ENCODE data around the gene FRY.

Gene FRY

GRCh38 chr13:32315238-32316027 is 283.9 kb downstream of the FRY start, which contains the start of the genes BRCA2 and ZAR1L:
BRCA2 (plus strand) TSS chr13:32315508; CDS start chr13:32316461, 953 bp downstream.
ZAR1L (minus strand) TSS chr13:32315363; CDS start chr13:32311925, 3,438 bp downstream.
- peak; percentile 6 for DNase-seq

DNA sequence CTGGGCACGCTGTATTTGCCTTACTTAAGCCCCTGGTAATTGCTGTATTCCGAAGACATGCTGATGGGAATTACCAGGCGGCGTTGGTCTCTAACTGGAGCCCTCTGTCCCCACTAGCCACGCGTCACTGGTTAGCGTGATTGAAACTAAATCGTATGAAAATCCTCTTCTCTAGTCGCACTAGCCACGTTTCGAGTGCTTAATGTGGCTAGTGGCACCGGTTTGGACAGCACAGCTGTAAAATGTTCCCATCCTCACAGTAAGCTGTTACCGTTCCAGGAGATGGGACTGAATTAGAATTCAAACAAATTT is 284.4 kb downstream of the FRY start:
- no peak for DNase-seq

DNA sequence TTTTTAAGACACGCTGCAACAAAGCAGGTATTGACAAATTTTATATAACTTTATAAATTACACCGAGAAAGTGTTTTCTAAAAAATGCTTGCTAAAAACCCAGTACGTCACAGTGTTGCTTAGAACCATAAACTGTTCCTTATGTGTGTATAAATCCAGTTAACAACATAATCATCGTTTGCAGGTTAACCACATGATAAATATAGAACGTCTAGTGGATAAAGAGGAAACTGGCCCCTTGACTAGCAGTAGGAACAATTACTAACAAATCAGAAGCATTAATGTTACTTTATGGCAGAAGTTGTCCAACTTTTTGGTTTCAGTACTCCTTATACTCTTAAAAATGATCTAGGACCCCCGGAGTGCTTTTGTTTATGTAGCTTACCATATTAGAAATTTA is 284.9 kb downstream of the FRY start:
- no peak for DNase-seq

DNA sequence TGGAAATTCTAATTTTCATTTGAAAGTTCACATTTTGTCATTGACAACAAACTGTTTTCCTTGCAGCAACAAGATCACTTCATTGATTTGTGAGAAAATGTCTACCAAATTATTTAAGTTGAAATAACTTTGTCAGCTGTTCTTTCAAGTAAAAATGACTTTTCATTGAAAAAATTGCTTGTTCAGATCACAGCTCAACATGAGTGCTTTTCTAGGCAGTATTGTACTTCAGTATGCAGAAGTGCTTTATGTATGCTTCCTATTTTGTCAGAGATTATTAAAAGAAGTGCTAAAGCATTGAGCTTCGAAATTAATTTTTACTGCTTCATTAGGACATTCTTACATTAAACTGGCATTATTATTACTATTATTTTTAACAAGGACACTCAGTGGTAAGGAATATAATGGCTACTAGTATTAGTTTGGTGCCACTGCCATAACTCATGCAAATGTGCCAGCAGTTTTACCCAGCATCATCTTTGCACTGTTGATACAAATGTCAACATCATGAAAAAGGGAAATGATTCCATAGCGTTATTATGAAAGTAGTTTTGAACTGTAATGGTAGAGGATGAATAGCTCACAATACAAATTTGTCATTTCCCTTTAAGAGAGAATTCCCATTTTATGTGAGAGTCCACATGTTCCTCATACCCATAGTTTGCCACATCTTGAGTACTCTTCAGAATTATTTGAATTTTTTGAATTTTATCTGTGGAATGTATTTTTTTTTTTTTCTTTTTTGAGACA is 286.3 kb downstream of the FRY start:
- no peak for DNase-seq

GRCh38 chr13:32320528-32320927 is 289.0 kb downstream of the FRY start:
- no peak for DNase-seq

DNA sequence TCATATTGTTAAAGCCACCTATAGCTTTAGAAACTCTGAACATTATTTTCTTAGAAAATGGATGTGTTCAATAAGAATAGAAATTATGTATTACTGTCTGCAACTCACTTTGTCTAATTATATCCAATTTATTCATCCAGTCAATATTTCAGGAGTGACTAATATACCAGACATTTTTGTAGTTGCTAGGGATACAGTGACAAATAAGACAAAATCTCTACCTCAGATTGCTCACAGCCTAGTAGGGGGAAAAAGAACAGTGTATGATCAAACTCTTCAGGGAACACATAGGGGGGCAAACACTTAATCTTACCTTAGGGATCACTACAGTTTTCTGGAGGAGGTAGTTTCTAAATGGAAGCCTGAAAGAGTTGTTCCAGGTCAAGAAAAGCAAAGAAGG is 292.3 kb downstream of the FRY start:
- no peak for DNase-seq

DNA sequence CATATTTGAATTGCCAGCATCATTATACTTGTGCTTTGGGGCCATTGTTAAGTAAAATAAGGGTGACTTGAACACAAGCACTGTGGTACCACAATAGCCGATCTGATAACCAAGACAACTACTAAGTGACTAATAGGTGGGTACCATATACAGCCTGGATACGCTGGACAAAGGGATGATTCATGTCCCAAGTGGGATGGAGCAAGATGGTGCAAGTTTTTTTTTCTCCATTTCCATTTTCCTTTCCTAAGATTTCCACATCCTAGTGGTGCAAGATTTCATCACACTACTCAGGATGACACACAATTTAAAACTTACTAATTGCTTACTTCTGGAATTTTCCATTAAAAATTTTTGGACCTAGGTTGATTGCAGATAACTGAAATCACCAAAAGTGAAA is 298.9 kb downstream of the FRY start:
- DNase-seq, result no peak

GRCh38 chr13:32334671-32335070 is 303.1 kb downstream of the FRY start:
- no peak for DNase-seq

DNA sequence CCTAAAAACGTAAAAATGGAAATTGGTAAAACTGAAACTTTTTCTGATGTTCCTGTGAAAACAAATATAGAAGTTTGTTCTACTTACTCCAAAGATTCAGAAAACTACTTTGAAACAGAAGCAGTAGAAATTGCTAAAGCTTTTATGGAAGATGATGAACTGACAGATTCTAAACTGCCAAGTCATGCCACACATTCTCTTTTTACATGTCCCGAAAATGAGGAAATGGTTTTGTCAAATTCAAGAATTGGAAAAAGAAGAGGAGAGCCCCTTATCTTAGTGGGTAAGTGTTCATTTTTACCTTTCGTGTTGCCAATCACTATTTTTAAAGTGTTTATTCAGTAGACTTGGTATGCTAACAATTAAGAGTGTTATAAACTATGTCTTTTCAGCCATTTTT is 309.3 kb downstream of the FRY start:
- no peak for DNase-seq

DNA sequence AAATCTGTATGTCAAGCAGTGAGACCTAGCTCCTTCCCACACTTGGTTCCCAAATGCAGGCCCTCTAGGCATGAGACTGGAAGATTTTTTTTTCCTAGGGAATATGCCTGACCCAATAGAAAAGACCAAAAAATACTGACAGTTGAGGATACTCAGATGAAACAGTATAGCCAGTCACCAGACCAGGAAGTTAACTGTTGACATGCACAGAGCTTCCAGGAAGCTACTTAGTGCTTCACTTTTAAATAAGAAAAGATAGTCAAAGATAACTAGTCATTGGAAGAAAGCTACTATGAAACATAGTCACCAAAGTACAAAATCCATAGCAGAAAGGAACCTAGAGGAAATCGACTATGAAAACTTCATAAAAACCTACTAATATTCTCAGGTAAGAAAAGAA is 316.1 kb downstream of the FRY start:
- no peak for DNase-seq
